AG08396 (cell line): ENCODE data around the gene PCED1B.
"Not testable (repeated sequence)": the region's sequence is repeated elsewhere in the genome, so short reads cannot be mapped to it uniquely, and the experiment has no call there.

Experiments used
- DNase-seq: peaks from one replicate; pipeline ENCODE4 v3.0.0; 2012; ENCODE audit warnings: low spot score, mixed read lengths

The PCED1B gene

GRCh38 chr12:47164724-47165439 is 85.5 kb downstream of the PCED1B start:
- DNase-seq: peak; percentile 77

GRCh38 chr12:47165934-47166333 is 86.5 kb downstream of the PCED1B start:
- DNase-seq: no peak

- no peak for DNase-seq
These were observed 86.9 kb downstream of the PCED1B start for GRCh38 chr12:47166365-47166764.

- not testable (repeated sequence) for DNase-seq
These were observed 90.9 kb downstream of the PCED1B start for GRCh38 chr12:47170281-47170680.

- DNase-seq: no peak
These were observed 98.6 kb downstream of the PCED1B start for GRCh38 chr12:47178014-47178413.

GRCh38 chr12:47182164-47182938 is 102.9 kb downstream of the PCED1B start:
- not testable (repeated sequence) for DNase-seq

- no peak for DNase-seq
These were observed 104.8 kb downstream of the PCED1B start for GRCh38 chr12:47184229-47184628.

- DNase-seq: no peak
These were observed 105.4 kb downstream of the PCED1B start for GRCh38 chr12:47184813-47185212.

- DNase-seq: no peak
These were observed 106.8 kb downstream of the PCED1B start for GRCh38 chr12:47186246-47186645.

GRCh38 chr12:47188576-47189441 is 109.4 kb downstream of the PCED1B start:
- peak; percentile 27 for DNase-seq

- DNase-seq: no peak
These were observed 110.3 kb downstream of the PCED1B start for GRCh38 chr12:47189728-47190127.

- DNase-seq: peak; percentile 15
These were observed 110.9 kb downstream of the PCED1B start for GRCh38 chr12:47190271-47190750.

- no peak for DNase-seq
These were observed 111.5 kb downstream of the PCED1B start for GRCh38 chr12:47190905-47191304.

GRCh38 chr12:47192051-47192450 is 112.6 kb downstream of the PCED1B start:
- no peak for DNase-seq

GRCh38 chr12:47193066-47193465 is 113.6 kb downstream of the PCED1B start:
- no peak for DNase-seq

- DNase-seq: no peak
These were observed 115.1 kb downstream of the PCED1B start for GRCh38 chr12:47194501-47194900.

- no peak for DNase-seq
These were observed 121.0 kb downstream of the PCED1B start for GRCh38 chr12:47200446-47200845.

GRCh38 chr12:47201190-47201589 is 121.8 kb downstream of the PCED1B start:
- not testable (repeated sequence) for DNase-seq

- no peak for DNase-seq
These were observed 122.8 kb downstream of the PCED1B start for GRCh38 chr12:47202176-47202575.

GRCh38 chr12:47205532-47206449 is 126.4 kb downstream of the PCED1B start:
- DNase-seq: no peak
